Vagina (tissue), 2 donors: ENCODE data around the gene SENP1. TPM values are rescaled to one million over a fixed set of nuclear protein-coding genes. Genes with fewer than 3 reads are reported as not detected.
A peak's percentile ranks its signal among the peaks of the same experiment; 100 is the strongest.
"Not testable (repeated sequence)": the region's sequence is repeated elsewhere in the genome, so short reads cannot be mapped to it uniquely, and the experiment has no call there.

Experiments
- DNase-seq, 2 donors: peaks; one replicate each; pipeline ENCODE4 v3.0.0-alpha.2; 2017; ENCODE audit errors: extremely low spot score in 2 of 2
- H3K27ac ChIP-seq: fragments of 200-600 bp; sonication (generic); one replicate; pipeline ENCODE4 v1.5.1; 2019
- H3K27me3 ChIP-seq: fragments of 200-600 bp; sonication (generic); one replicate; pipeline ENCODE4 v1.5.1; 2019
- H3K36me3 ChIP-seq, 2 donors: fragments of 200-600 bp; sonication (generic); one replicate each; pipeline ENCODE4 v1.5.1; 2017 to 2019
- H3K4me1 ChIP-seq: fragments of 200-600 bp; sonication (generic); one replicate; pipeline ENCODE4 v1.5.1; 2019
- H3K4me3 ChIP-seq, 2 donors: fragments of 200-600 bp; sonication (generic); 1 replicate in 1 of 2; 2 replicates in 1 of 2; pipeline ENCODE4 v1.5.1; 2016 to 2019
- H3K9me3 ChIP-seq: fragments of 200-600 bp; sonication (generic); one replicate; pipeline ENCODE4 v1.5.1; 2019
- CTCF ChIP-seq, 3 experiments: fragments of 450-650 bp in 2 of 3; fragments of 200-600 bp in 1 of 3; sonication (generic) in 1 of 3; IDR thresholded peaks; one replicate each; pipeline ENCODE4 v1.5.1; 2017 to 2019; ENCODE audit warnings: antibody characterized with exemption in 3 of 3, mild to moderate bottlenecking in 2 of 3, moderate library complexity in 2 of 3
- POLR2A ChIP-seq, 2 donors: fragments of 450-650 bp; IDR thresholded peaks; one replicate each; pipeline ENCODE4 v1.6.1; 2017; ENCODE audit warnings: antibody characterized with exemption in 2 of 2, mild to moderate bottlenecking in 2 of 2, moderate library complexity in 2 of 2
- POLR2AphosphoS5 ChIP-seq, 2 donors: sonication (generic); formaldehyde crosslinking; IDR thresholded peaks; one replicate each; pipeline ENCODE4 v1.9.0; 2017; ENCODE audit warnings: antibody characterized with exemption in 2 of 2, mild to moderate bottlenecking in 2 of 2, low read depth in 1 of 2; ENCODE audit not compliant: insufficient read depth in 1 of 2
- intact Hi-C: fragments of 100-400 bp; cut with DNase I; formaldehyde crosslinking; loops from one replicate; pipeline ENCODE4 v1.15.1; 2023
- total RNA-seq: library from RNA; depleted of rRNA; stranded (reverse); fragments of >200 nt; gene quantifications from one replicate; pipeline ENCODE4 v1.2.3, GENCODE V29; 2016

Gene SENP1
- total RNA-seq, 1 donor from 2014 or later = 21.4 TPM

DNA sequence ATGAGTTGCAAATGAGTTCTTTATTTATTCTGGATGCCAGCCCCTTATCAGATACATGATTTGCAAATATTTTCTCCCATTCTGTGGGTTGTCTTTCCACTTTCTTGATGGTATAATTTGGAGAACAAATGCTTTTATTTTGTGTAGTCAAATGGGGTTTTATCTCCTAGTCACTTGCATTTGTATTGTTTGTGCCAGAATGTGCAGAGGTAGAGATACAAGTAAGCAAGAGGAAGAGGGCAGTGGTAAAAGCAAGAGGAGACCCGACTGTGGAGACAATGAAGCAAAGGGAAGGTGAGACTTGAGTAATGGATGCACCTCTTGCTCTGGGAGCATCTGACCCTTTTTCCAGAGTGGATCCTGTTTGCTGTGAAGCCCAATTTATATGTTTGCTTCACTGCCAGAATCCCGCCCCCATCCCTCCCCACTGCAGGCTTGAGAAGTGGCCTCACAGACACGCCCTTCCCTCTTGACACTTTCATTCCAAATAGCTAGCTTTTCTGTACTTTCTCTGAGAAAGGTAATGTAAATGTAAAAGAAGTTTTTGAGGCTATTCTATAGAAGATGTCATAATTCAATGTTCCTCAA lies 12.5 kb upstream of the SENP1 start:
- intact Hi-C loops = no loop called here
- Histone ChIP-seq H3K4me1 (peaks cover 28% of the 10 kb centered on the region), H3K27me3 (no peaks in the 10 kb centered on the region), H3K9me3 (no peaks in the 10 kb centered on the region), H3K36me3 (no peaks in the 10 kb centered on the region), H3K27ac (peak overlapping the region; percentile 42), H3K4me3 (peak overlapping the region; percentile 52 to 71)
- TF ChIP-seq CTCF (IDR thresholded peaks at IDR 0.05) (no peak), POLR2A (IDR thresholded peaks at IDR 0.05) (no peak), POLR2AphosphoS5 (IDR thresholded peaks at IDR 0.05; ENCODE audit: insufficient read depth in 1 of 2, low read depth in 1 of 2) (no peak)
- DNase-seq = no peak

- Histone ChIP-seq H3K27ac (no peak overlapping the region), H3K27me3 (no peaks in the 10 kb centered on the region), H3K4me1 (peaks cover 22% of the 10 kb centered on the region), H3K4me3 (no peak overlapping the region), H3K9me3 (no peaks in the 10 kb centered on the region), H3K36me3 (no peaks in the 10 kb centered on the region)
- DNase-seq = no peak
- intact Hi-C loops = no loop called here
- no peak for TF ChIP-seq CTCF (IDR thresholded peaks at IDR 0.05)
- no peak for TF ChIP-seq POLR2AphosphoS5 (IDR thresholded peaks at IDR 0.05; ENCODE audit: insufficient read depth in 1 of 2, low read depth in 1 of 2)
These were observed 10.1 kb upstream of the SENP1 start for GRCh38 chr12:48115957-48116356.

- H3K27ac ChIP-seq, H3K36me3 ChIP-seq, intact Hi-C loops, H3K27me3 ChIP-seq, H3K9me3 ChIP-seq, H3K4me3 ChIP-seq, DNase-seq, H3K4me1 ChIP-seq: not testable (repeated sequence)
These were observed 5.4 kb upstream of the SENP1 start for GRCh38 chr12:48111312-48111693.

DNA sequence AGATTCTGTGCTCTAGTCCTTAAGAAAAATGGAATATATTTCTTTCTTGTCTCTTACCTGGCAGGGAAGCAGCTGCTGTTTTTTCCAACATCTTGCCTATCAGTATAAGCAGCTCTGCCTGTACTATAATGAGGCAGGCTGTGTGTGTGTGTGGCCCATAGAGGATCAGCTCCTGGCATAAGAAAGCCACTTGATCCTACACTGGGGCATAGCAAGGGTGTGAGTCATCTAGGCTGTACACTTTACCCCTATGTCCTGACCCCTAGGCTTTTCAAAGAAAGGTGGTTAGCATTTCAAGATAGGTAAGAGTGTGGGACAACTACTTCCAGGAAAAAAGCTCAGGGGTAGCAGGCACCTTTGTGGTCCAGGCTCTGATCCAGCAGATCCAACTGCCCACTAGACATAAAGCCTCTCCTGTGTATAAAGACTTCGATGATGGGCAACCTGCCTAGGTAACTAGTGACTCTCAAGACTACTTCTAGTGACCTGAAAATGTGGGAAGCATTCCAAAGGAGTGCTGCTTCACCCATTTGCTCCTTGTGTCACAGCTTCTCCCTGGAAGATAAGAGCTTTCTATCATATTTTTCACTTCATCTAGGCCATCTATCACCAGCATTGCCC lies 4.9 kb upstream of the SENP1 start:
- intact Hi-C loops = no loop called here
- Histone ChIP-seq H3K4me1 (peaks cover 9% of the 10 kb centered on the region), H3K9me3 (no peaks in the 10 kb centered on the region), H3K27ac (no peak overlapping the region), H3K4me3 (no peak overlapping the region), H3K27me3 (no peaks in the 10 kb centered on the region), H3K36me3 (no peaks in the 10 kb centered on the region)
- TF ChIP-seq POLR2A (IDR thresholded peaks at IDR 0.05) (no peak), CTCF (IDR thresholded peaks at IDR 0.05) (no peak), POLR2AphosphoS5 (IDR thresholded peaks at IDR 0.05; ENCODE audit: insufficient read depth in 1 of 2, low read depth in 1 of 2) (no peak)
- no peak for DNase-seq

GRCh38 chr12:48109424-48109823 lies 3.5 kb upstream of the SENP1 start:
- intact Hi-C loops = loop anchor here (5.0 kb wide), 1 partner anchor 48 kb away; the partner anchor contains the start of gene ASB8

More at GRCh38 chr12:48109424-48109823, 3.5 kb upstream of the SENP1 start:
- Histone ChIP-seq H3K9me3 (no peaks in the 10 kb centered on the region), H3K36me3 (no peaks in the 10 kb centered on the region), H3K27ac (no peak overlapping the region), H3K4me1 (peaks cover 18% of the 10 kb centered on the region), H3K4me3 (no peak overlapping the region), H3K27me3 (no peaks in the 10 kb centered on the region)
- no peak for DNase-seq
- TF ChIP-seq POLR2AphosphoS5 (IDR thresholded peaks at IDR 0.05; ENCODE audit: insufficient read depth in 1 of 2, low read depth in 1 of 2) (no peak), CTCF (IDR thresholded peaks at IDR 0.05) (no peak), POLR2A (IDR thresholded peaks at IDR 0.05) (no peak)
